ENCODE measurements around the gene TFB1M. TPM values are rescaled to one million over a fixed set of nuclear protein-coding genes. Genes with fewer than 3 reads are reported as not detected.
"Not testable (repeated sequence)": the region's sequence is repeated elsewhere in the genome, so short reads cannot be mapped to it uniquely, and the experiment has no call there.

Gene TFB1M
- total RNA-seq, 1 donor from 2014 or later: 24.1 TPM

GRCh38 chr6:155340464-155341129 is 26.3 kb upstream of the TFB1M start:
- peak overlapping the region; percentile 70 for H2AFZ ChIP-seq (replicated peaks)

GRCh38 chr6:155339929-155340328 is 25.6 kb upstream of the TFB1M start:
- H2AFZ ChIP-seq (replicated peaks); H3K4me1 Mint-ChIP-seq; H3K4me2 ChIP-seq; H3F3A ChIP-seq (ENCODE audit: low read depth); H3K27ac Mint-ChIP-seq; DNase-seq (ENCODE audit: low spot score); H3K4me3 ChIP-seq; H3K36me3 ChIP-seq; H3K4me1 ChIP-seq; H3K4me3 Mint-ChIP-seq; H3K27ac ChIP-seq; H3K9me3 ChIP-seq (ENCODE audit: low read depth); H3K27me3 ChIP-seq; H3K79me2 ChIP-seq (ENCODE audit: low read depth); H4K20me1 ChIP-seq (ENCODE audit: low read depth); H3K36me3 Mint-ChIP-seq; H3K9ac ChIP-seq; H3K27me3 Mint-ChIP-seq (ENCODE audit: insufficient read depth, low read depth): not testable (repeated sequence)
- peaks cover 28% of the 10 kb centered on the region for H3K9me3 Mint-ChIP-seq

More at GRCh38 chr6:155340464-155341129, 26.3 kb upstream of the TFB1M start:
- H4K20me1 ChIP-seq (ENCODE audit: low read depth): no peaks in the 10 kb centered on the region
- Mint-ChIP-seq H3K27ac (no peak overlapping the region), H3K9me3 (peaks cover 28% of the 10 kb centered on the region), H3K4me3 (no peak overlapping the region), H3K36me3 (peaks cover 2% of the 10 kb centered on the region), H3K27me3 (ENCODE audit: insufficient read depth, low read depth) (peaks cover 4% of the 10 kb centered on the region), H3K4me1 (no peaks in the 10 kb centered on the region)
- H3K4me1 ChIP-seq: no peaks in the 10 kb centered on the region
- H3K27me3 ChIP-seq: no peaks in the 10 kb centered on the region
- TF ChIP-seq EZH2 (IDR thresholded peaks at IDR 0.05): no peak
- peak; percentile 65 for TF ChIP-seq CTCF (IDR thresholded peaks at IDR 0.05)
- TF ChIP-seq EZH2phosphoT487 (IDR thresholded peaks at IDR 0.05): no peak
- H3K9ac ChIP-seq: no peak overlapping the region
- no peak overlapping the region for H3K27ac ChIP-seq
- no peak overlapping the region for H3K4me2 ChIP-seq
- no peaks in the 10 kb centered on the region for H3K36me3 ChIP-seq
- peaks cover 2% of the 10 kb centered on the region for H3K9me3 ChIP-seq (ENCODE audit: low read depth)
- no peaks in the 10 kb centered on the region for H3K79me2 ChIP-seq (ENCODE audit: low read depth)
- H3K4me3 ChIP-seq: no peak overlapping the region
- H3F3A ChIP-seq (ENCODE audit: low read depth): no peaks in the 10 kb centered on the region
- DNase-seq (ENCODE audit: low spot score): peak; percentile 61

GRCh38 chr6:155338237-155338636 is 24.0 kb upstream of the TFB1M start:
- not testable (repeated sequence) for H3K4me3 ChIP-seq; H3K9ac ChIP-seq; H3K4me3 Mint-ChIP-seq; H2AFZ ChIP-seq (replicated peaks); H3K79me2 ChIP-seq (ENCODE audit: low read depth); H3K27ac ChIP-seq; H3K4me1 ChIP-seq; H3K9me3 ChIP-seq (ENCODE audit: low read depth); H3K4me1 Mint-ChIP-seq; H3K4me2 ChIP-seq; H4K20me1 ChIP-seq (ENCODE audit: low read depth); DNase-seq (ENCODE audit: low spot score); H3K36me3 ChIP-seq; H3K27ac Mint-ChIP-seq; H3K27me3 Mint-ChIP-seq (ENCODE audit: insufficient read depth, low read depth); H3K27me3 ChIP-seq; H3F3A ChIP-seq (ENCODE audit: low read depth); H3K36me3 Mint-ChIP-seq
- H3K9me3 Mint-ChIP-seq: peaks cover 28% of the 10 kb centered on the region

- H3K9me3 ChIP-seq (ENCODE audit: low read depth): no peaks in the 10 kb centered on the region
- no peak overlapping the region for H3K4me3 Mint-ChIP-seq
- peaks cover 11% of the 10 kb centered on the region for H3K27me3 Mint-ChIP-seq (ENCODE audit: insufficient read depth, low read depth)
- no peaks in the 10 kb centered on the region for H3K36me3 ChIP-seq
- no peaks in the 10 kb centered on the region for H4K20me1 ChIP-seq (ENCODE audit: low read depth)
- TF ChIP-seq CTCF (IDR thresholded peaks at IDR 0.05) (no peak), EZH2 (IDR thresholded peaks at IDR 0.05) (no peak), EZH2phosphoT487 (IDR thresholded peaks at IDR 0.05) (no peak)
- no peaks in the 10 kb centered on the region for H3K4me1 ChIP-seq
- no peak overlapping the region for H3K27ac ChIP-seq
- peaks cover 8% of the 10 kb centered on the region for H3K4me1 Mint-ChIP-seq
- H3K27ac Mint-ChIP-seq: no peak overlapping the region
- no peak overlapping the region for H3K4me2 ChIP-seq
- no peaks in the 10 kb centered on the region for H3F3A ChIP-seq (ENCODE audit: low read depth)
- no peak for DNase-seq (ENCODE audit: low spot score)
- peaks cover 24% of the 10 kb centered on the region for H3K9me3 Mint-ChIP-seq
- peaks cover 2% of the 10 kb centered on the region for H3K36me3 Mint-ChIP-seq
- no peak overlapping the region for H2AFZ ChIP-seq (replicated peaks)
- no peak overlapping the region for H3K4me3 ChIP-seq
- no peak overlapping the region for H3K9ac ChIP-seq
- H3K79me2 ChIP-seq (ENCODE audit: low read depth): no peaks in the 10 kb centered on the region
- H3K27me3 ChIP-seq: no peaks in the 10 kb centered on the region
Measured at GRCh38 chr6:155335265-155335664, 21.0 kb upstream of the TFB1M start.

GRCh38 chr6:155334073-155334472 is 19.8 kb upstream of the TFB1M start:
- not testable (repeated sequence) for DNase-seq (ENCODE audit: low spot score); H3K27ac ChIP-seq; H3K9ac ChIP-seq; H3K79me2 ChIP-seq (ENCODE audit: low read depth); H3K4me3 Mint-ChIP-seq; H3K9me3 ChIP-seq (ENCODE audit: low read depth); H3K36me3 Mint-ChIP-seq; H3K4me1 ChIP-seq; H4K20me1 ChIP-seq (ENCODE audit: low read depth); H3K27me3 ChIP-seq; H3F3A ChIP-seq (ENCODE audit: low read depth); H3K36me3 ChIP-seq; H3K4me2 ChIP-seq; H2AFZ ChIP-seq (replicated peaks); H3K4me3 ChIP-seq; H3K27ac Mint-ChIP-seq
- H3K9me3 Mint-ChIP-seq: peaks cover 20% of the 10 kb centered on the region
- H3K27me3 Mint-ChIP-seq (ENCODE audit: insufficient read depth, low read depth): peaks cover 13% of the 10 kb centered on the region
- H3K4me1 Mint-ChIP-seq: peaks cover 12% of the 10 kb centered on the region
